ENCODE measurements around the gene NDUFA12. TPM values are rescaled to one million over a fixed set of nuclear protein-coding genes. Genes with fewer than 3 reads are reported as not detected.
A peak's percentile ranks its signal among the peaks of the same experiment; 100 is the strongest.

Gene NDUFA12
- total RNA-seq, 1 donor from 2014 or later = 74.3 TPM

DNA sequence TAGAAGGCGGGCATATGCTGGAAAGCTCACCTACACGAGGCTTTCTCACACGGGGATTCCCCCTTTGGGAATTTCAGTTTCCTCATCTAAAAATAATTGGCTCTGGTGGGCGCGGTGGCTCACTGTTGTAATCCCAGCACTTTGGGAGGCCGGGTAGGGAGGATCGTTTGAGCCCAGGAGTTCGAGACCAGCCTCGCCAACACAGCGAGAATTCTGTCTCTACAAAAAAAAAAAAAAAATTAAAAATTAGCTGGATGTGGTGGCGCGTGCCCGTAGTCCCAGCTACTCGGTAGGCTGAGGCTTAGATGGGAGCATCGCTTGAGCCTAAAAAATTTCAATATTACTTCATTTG lies 400 bp upstream of the NDUFA12 start:
- peak overlapping the region; percentile 87 for H3K27ac Mint-ChIP-seq (ENCODE audit: unreplicated experiment)
- H3K36me3 Mint-ChIP-seq (ENCODE audit: unreplicated experiment) = peaks cover 14% of the 10 kb centered on the region
- peak overlapping the region; percentile 92 for H3K4me3 Mint-ChIP-seq (ENCODE audit: unreplicated experiment)
- H3K27me3 Mint-ChIP-seq (ENCODE audit: unreplicated experiment) = no peaks in the 10 kb centered on the region
- TF ChIP-seq, protein P1, sequence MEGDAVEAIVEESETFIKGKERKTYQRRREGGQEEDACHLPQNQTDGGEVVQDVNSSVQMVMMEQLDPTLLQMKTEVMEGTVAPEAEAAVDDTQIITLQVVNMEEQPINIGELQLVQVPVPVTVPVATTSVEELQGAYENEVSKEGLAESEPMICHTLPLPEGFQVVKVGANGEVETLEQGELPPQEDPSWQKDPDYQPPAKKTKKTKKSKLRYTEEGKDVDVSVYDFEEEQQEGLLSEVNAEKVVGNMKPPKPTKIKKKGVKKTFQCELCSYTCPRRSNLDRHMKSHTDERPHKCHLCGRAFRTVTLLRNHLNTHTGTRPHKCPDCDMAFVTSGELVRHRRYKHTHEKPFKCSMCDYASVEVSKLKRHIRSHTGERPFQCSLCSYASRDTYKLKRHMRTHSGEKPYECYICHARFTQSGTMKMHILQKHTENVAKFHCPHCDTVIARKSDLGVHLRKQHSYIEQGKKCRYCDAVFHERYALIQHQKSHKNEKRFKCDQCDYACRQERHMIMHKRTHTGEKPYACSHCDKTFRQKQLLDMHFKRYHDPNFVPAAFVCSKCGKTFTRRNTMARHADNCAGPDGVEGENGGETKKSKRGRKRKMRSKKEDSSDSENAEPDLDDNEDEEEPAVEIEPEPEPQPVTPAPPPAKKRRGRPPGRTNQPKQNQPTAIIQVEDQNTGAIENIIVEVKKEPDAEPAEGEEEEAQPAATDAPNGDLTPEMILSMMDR (IDR thresholded peaks at IDR 0.05) = no peak
- H3K4me1 Mint-ChIP-seq (ENCODE audit: unreplicated experiment) = peaks cover 23% of the 10 kb centered on the region
- peaks cover 12% of the 10 kb centered on the region for H3K9me3 Mint-ChIP-seq (ENCODE audit: unreplicated experiment)
- DNase-seq (ENCODE audit: extremely low spot score, unreplicated experiment) = no peak

DNA sequence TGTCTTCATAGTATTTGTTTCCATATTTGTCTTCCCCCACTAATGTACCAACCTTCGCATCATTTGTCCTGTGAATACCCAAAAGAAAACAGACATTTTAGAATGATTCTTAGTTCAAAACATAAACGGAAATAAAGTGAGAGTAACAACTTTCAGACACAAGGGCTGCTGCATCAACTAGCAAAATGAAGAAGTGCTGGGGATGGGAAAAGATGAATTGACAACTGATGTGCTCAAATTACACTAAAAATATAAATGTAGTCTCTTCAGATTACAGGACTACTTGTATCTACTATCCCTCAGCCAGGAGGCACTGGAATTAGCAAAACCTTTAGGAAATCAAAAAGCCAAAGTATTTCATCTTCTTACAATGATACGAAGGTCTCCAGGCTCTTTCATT lies 743 bp downstream of the NDUFA12 start:
- no peak for DNase-seq (ENCODE audit: extremely low spot score, unreplicated experiment)
- Mint-ChIP-seq H3K4me3 (ENCODE audit: unreplicated experiment) (peak overlapping the region; percentile 92), H3K4me1 (ENCODE audit: unreplicated experiment) (peaks cover 27% of the 10 kb centered on the region), H3K27me3 (ENCODE audit: unreplicated experiment) (no peaks in the 10 kb centered on the region), H3K36me3 (ENCODE audit: unreplicated experiment) (peaks cover 20% of the 10 kb centered on the region), H3K27ac (ENCODE audit: unreplicated experiment) (peak overlapping the region; percentile 87), H3K9me3 (ENCODE audit: unreplicated experiment) (peaks cover 12% of the 10 kb centered on the region)
- TF ChIP-seq, protein P1 (IDR thresholded peaks at IDR 0.05) = no peak

DNA sequence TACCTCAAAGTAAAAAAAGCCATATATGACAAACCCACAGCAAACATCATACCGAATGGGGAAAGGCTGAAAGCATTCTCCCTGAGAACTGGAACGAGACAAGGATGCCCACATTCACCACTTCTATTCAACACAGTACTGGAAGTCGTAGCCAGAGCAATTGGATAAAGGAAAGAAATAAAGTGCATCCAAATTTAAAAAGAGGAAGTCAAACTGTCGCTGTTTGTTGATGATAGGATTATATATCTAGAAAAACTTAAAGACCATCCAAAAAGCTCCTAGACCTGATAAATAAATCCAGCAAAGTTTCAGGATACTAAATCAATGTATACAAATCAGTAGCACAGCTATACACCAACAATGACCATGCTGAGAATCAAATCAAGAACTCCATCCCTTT lies 5.2 kb downstream of the NDUFA12 start:
- H3K36me3 Mint-ChIP-seq (ENCODE audit: unreplicated experiment) = peaks cover 21% of the 10 kb centered on the region
- H3K9me3 Mint-ChIP-seq (ENCODE audit: unreplicated experiment) = no peaks in the 10 kb centered on the region
- H3K4me1 Mint-ChIP-seq (ENCODE audit: unreplicated experiment) = peaks cover 23% of the 10 kb centered on the region
- TF ChIP-seq, protein P1 (IDR thresholded peaks at IDR 0.05) = no peak
- H3K27me3 Mint-ChIP-seq (ENCODE audit: unreplicated experiment) = no peaks in the 10 kb centered on the region
- H3K4me3 Mint-ChIP-seq (ENCODE audit: unreplicated experiment) = no peak overlapping the region
- no peak overlapping the region for H3K27ac Mint-ChIP-seq (ENCODE audit: unreplicated experiment)
- DNase-seq (ENCODE audit: extremely low spot score, unreplicated experiment) = no peak

DNA sequence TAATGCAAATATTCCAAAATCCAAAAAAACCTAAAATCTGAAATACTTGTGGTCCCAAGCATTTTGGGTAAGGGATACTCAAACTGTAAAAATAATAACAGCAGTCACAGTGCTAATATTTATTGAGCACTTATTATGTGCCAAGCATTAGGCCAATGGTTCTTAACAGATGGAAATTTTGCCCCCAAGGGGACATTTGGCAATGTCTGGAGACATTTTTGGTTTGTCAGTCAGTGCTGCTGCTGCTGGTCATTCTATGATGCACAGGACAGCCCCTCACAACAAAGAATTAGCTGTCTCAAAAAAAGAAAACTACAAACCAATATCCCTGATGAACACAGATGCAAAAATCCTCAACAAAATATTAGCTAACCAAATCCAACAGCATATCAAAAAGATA lies 5.8 kb downstream of the NDUFA12 start:
- H3K4me3 Mint-ChIP-seq (ENCODE audit: unreplicated experiment) = no peak overlapping the region
- TF ChIP-seq, protein P1 (IDR thresholded peaks at IDR 0.05) = no peak
- no peaks in the 10 kb centered on the region for H3K9me3 Mint-ChIP-seq (ENCODE audit: unreplicated experiment)

DNA sequence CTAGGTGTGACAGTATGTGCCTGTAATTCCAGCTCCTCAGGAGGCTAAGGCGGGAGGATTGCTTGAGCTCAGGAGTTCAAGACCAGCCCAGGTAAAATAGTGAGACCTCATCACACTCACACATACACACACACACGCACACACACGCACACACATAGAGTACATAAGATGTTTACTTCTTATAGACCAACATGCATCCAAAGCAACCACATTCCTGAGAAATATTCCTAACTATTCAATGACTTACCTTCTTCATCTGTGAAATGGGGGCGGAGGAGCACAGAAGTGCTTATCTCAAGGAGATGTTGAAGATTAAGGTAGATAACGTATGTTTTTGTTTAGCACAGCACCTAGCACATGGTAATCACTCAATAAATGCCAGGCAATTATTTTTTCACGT lies 6.4 kb downstream of the NDUFA12 start:
- Mint-ChIP-seq H3K27ac (ENCODE audit: unreplicated experiment) (no peak overlapping the region), H3K27me3 (ENCODE audit: unreplicated experiment) (no peaks in the 10 kb centered on the region), H3K9me3 (ENCODE audit: unreplicated experiment) (no peaks in the 10 kb centered on the region), H3K4me1 (ENCODE audit: unreplicated experiment) (peaks cover 16% of the 10 kb centered on the region), H3K36me3 (ENCODE audit: unreplicated experiment) (peaks cover 26% of the 10 kb centered on the region), H3K4me3 (ENCODE audit: unreplicated experiment) (no peak overlapping the region)
- no peak for DNase-seq (ENCODE audit: extremely low spot score, unreplicated experiment)
- TF ChIP-seq, protein P1 (IDR thresholded peaks at IDR 0.05) = no peak

More for the DNA sequence above, 5.8 kb downstream of the NDUFA12 start:
- Mint-ChIP-seq H3K36me3 (ENCODE audit: unreplicated experiment) (peaks cover 21% of the 10 kb centered on the region), H3K27me3 (ENCODE audit: unreplicated experiment) (no peaks in the 10 kb centered on the region), H3K27ac (ENCODE audit: unreplicated experiment) (no peak overlapping the region), H3K4me1 (ENCODE audit: unreplicated experiment) (peaks cover 20% of the 10 kb centered on the region)
- no peak for DNase-seq (ENCODE audit: extremely low spot score, unreplicated experiment)

All from osteocyte (in vitro differentiated cells).